SK-N-SH treated with all-trans-retinoic acid at 6 μM for 48 hours (cell line): ENCODE measurements around the gene GPD1.

ENCODE experiments used
- ATAC-seq: fragments of 200-7000 bp; cut with Tn5 transposase; 3 replicates; pipeline ENCODE4 v1.9.1; 2020; ENCODE audit warnings: mild to moderate bottlenecking, moderate library complexity
- ARNTL ChIP-seq: fragments of 450-650 bp; formaldehyde crosslinking; IDR thresholded peaks from 2 replicates; pipeline ENCODE4 v1.5.0; 2020; ENCODE audit warnings: low read depth, mild to moderate bottlenecking, moderate library complexity, borderline replicate concordance
- BACH2 ChIP-seq: fragments of 250-450 bp; sonication (Bioruptor Pico); IDR thresholded peaks from 2 replicates; pipeline ENCODE4 v1.9.0; 2021; ENCODE audit warnings: mild to moderate bottlenecking, borderline replicate concordance
- CREB5 ChIP-seq: fragments of 250-450 bp; sonication (Bioruptor Pico); IDR thresholded peaks from 2 replicates; pipeline ENCODE4 v1.5.1; 2020; ENCODE audit warnings: low read depth, mild to moderate bottlenecking, moderate library complexity
- CSDC2 ChIP-seq: fragments of 250-450 bp; sonication (Bioruptor Pico); IDR thresholded peaks from 2 replicates; pipeline ENCODE4 v1.5.0; 2020; ENCODE audit warnings: mild to moderate bottlenecking, moderate library complexity
- ESRRG ChIP-seq: fragments of 250-450 bp; sonication (Bioruptor Pico); IDR thresholded peaks from 2 replicates; pipeline ENCODE4 v1.6.1; 2021; ENCODE audit warnings: mild to moderate bottlenecking
- GLIS3 ChIP-seq: fragments of 250-450 bp; sonication (Bioruptor Pico); IDR thresholded peaks from 2 replicates; pipeline ENCODE4 v1.5.0; 2020; ENCODE audit warnings: mild to moderate bottlenecking, moderate library complexity
- ISL1 ChIP-seq: fragments of 250-450 bp; sonication (Bioruptor Pico); IDR thresholded peaks from 2 replicates; pipeline ENCODE4 v2.1.2; 2022; ENCODE audit warnings: mild to moderate bottlenecking, moderate library complexity
- OSR1 ChIP-seq: fragments of 250-450 bp; sonication (Bioruptor Pico); IDR thresholded peaks from 2 replicates; pipeline ENCODE4 v1.8.0; 2022; ENCODE audit warnings: moderate library complexity, mild to moderate bottlenecking, inconsistent platforms
- PATZ1 ChIP-seq: fragments of 250-450 bp; sonication (Bioruptor Pico); IDR thresholded peaks from 2 replicates; pipeline ENCODE4 v1.8.0; 2020; ENCODE audit warnings: mild to moderate bottlenecking, moderate library complexity, borderline replicate concordance
- POU6F1 ChIP-seq: fragments of 250-450 bp; sonication (Bioruptor Pico); IDR thresholded peaks from 2 replicates; pipeline ENCODE4 v1.8.0; 2021; ENCODE audit warnings: low read depth, mild to moderate bottlenecking, moderate library complexity, borderline replicate concordance
- PPARA ChIP-seq: fragments of 250-450 bp; sonication (Bioruptor Pico); IDR thresholded peaks from 2 replicates; pipeline ENCODE4 v1.5.0; 2020; ENCODE audit warnings: mild to moderate bottlenecking, borderline replicate concordance
- RARB ChIP-seq: fragments of 250-450 bp; sonication (Bioruptor Pico); IDR thresholded peaks from 2 replicates; pipeline ENCODE4 v1.8.0; 2021; ENCODE audit warnings: mild to moderate bottlenecking, moderate library complexity
- SNAI2 ChIP-seq: fragments of 250-450 bp; sonication (Bioruptor Pico); IDR thresholded peaks from 2 replicates; pipeline ENCODE4 v1.5.0; 2020; ENCODE audit warnings: mild to moderate bottlenecking, moderate library complexity
- TCF4 ChIP-seq: fragments of 250-450 bp; sonication (Bioruptor Pico); IDR thresholded peaks from 2 replicates; pipeline ENCODE4 v1.8.0; 2021; ENCODE audit warnings: mild to moderate bottlenecking, moderate library complexity, borderline replicate concordance
- TOX ChIP-seq: fragments of 250-450 bp; sonication (Bioruptor Pico); IDR thresholded peaks from 2 replicates; pipeline ENCODE4 v1.8.0; 2021; ENCODE audit warnings: mild to moderate bottlenecking, moderate library complexity, borderline replicate concordance
- ZC3H10 ChIP-seq: fragments of 250-450 bp; sonication (Bioruptor Pico); IDR thresholded peaks from 2 replicates; pipeline ENCODE4 v1.5.1; 2021; ENCODE audit warnings: mild to moderate bottlenecking, moderate library complexity
- ZFP30 ChIP-seq: fragments of 450-650 bp; formaldehyde crosslinking; IDR thresholded peaks from 2 replicates; pipeline ENCODE4 v1.5.0; 2022; ENCODE audit warnings: mild to moderate bottlenecking, moderate library complexity
- ZNF565 ChIP-seq: fragments of 450-650 bp; formaldehyde crosslinking; conservative IDR thresholded peaks from 2 replicates; pipeline ENCODE4 v1.5.0; 2020; ENCODE audit warnings: low read depth, mild to moderate bottlenecking, moderate library complexity
- ZNF70 ChIP-seq: fragments of 450-650 bp; formaldehyde crosslinking; IDR thresholded peaks from 2 replicates; pipeline ENCODE4 v1.5.0; 2020; ENCODE audit warnings: mild to moderate bottlenecking, moderate library complexity
- ZNF8 ChIP-seq: fragments of 450-650 bp; formaldehyde crosslinking; IDR thresholded peaks from 2 replicates; pipeline ENCODE4 v1.5.0; 2020; ENCODE audit warnings: mild to moderate bottlenecking, moderate library complexity
- TF ChIP-seq, protein P1 (sequence below): fragments of 250-450 bp; sonication (Bioruptor Pico); IDR thresholded peaks from 2 replicates; pipeline ENCODE4 v1.5.1; 2021; ENCODE audit warnings: mild to moderate bottlenecking, moderate library complexity
- TF ChIP-seq, protein P2 (sequence below): fragments of 250-450 bp; sonication (Bioruptor Pico); IDR thresholded peaks from 2 replicates; pipeline ENCODE4 v1.5.0; 2020; ENCODE audit warnings: mild to moderate bottlenecking, moderate library complexity

Gene GPD1

DNA sequence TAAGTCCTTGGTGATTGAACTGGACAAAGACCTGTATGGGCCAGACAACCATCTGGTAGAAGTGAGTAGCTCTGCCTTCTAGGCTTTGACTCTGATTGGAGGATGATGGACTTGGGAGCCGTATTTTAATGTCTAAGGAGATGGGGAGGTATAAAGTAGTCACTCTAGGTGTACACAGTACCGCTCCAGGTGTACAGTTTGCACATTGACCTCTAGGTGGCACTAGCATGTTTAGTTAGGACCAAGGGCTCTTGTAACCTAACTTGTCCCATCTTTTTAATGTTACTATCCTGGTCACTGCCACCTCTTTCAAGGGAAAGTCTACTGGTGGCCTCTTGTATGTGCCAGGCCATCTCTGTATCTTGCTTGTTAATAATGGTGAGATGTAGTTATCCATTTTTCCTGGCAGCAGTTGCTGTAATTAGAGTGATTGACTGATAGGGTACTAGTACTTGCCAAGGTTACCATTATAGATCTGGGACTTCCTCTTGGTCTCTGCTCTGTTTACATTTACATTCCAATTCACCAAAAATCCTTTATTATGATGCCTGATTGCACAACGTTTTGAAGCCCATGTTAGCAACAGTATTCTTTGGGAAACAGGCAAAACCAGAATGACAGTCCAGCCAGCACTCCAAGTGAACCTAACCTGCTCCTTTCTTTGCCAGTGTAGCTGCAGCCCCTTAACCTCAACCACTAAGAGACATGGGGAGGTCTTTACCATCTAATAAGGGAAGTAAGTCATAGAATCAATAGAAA, 15.1 kb upstream of the GPD1 start:
- no peak for TF ChIP-seq BACH2 (CRISPR knock-in tag)
- no peak for TF ChIP-seq ZFP30 (CRISPR knock-in tag)
- TF ChIP-seq, protein P1, sequence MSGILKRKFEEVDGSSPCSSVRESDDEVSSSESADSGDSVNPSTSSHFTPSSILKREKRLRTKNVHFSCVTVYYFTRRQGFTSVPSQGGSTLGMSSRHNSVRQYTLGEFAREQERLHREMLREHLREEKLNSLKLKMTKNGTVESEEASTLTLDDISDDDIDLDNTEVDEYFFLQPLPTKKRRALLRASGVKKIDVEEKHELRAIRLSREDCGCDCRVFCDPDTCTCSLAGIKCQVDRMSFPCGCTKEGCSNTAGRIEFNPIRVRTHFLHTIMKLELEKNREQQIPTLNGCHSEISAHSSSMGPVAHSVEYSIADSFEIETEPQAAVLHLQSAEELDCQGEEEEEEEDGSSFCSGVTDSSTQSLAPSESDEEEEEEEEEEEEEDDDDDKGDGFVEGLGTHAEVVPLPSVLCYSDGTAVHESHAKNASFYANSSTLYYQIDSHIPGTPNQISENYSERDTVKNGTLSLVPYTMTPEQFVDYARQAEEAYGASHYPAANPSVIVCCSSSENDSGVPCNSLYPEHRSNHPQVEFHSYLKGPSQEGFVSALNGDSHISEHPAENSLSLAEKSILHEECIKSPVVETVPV (CRISPR knock-in tag) = no peak
- TF ChIP-seq ZNF8 (CRISPR knock-in tag) = no peak
- TF ChIP-seq SNAI2 (CRISPR knock-in tag) = no peak
- no peak for TF ChIP-seq ZNF565 (CRISPR knock-in tag)
- TF ChIP-seq POU6F1 (CRISPR knock-in tag) = no peak
- no peak for TF ChIP-seq TCF4 (CRISPR knock-in tag)
- TF ChIP-seq ZNF70 (CRISPR knock-in tag) = no peak
- no peak for TF ChIP-seq PPARA (CRISPR knock-in tag)
- TF ChIP-seq PATZ1 (CRISPR knock-in tag) = no peak
- TF ChIP-seq ARNTL = no peak
- TF ChIP-seq GLIS3 (CRISPR knock-in tag) = no peak
- TF ChIP-seq OSR1 (CRISPR knock-in tag) = no peak
- no peak for TF ChIP-seq CREB5 (CRISPR knock-in tag)
- TF ChIP-seq ZC3H10 (CRISPR knock-in tag) = no peak
- TF ChIP-seq, protein P2, sequence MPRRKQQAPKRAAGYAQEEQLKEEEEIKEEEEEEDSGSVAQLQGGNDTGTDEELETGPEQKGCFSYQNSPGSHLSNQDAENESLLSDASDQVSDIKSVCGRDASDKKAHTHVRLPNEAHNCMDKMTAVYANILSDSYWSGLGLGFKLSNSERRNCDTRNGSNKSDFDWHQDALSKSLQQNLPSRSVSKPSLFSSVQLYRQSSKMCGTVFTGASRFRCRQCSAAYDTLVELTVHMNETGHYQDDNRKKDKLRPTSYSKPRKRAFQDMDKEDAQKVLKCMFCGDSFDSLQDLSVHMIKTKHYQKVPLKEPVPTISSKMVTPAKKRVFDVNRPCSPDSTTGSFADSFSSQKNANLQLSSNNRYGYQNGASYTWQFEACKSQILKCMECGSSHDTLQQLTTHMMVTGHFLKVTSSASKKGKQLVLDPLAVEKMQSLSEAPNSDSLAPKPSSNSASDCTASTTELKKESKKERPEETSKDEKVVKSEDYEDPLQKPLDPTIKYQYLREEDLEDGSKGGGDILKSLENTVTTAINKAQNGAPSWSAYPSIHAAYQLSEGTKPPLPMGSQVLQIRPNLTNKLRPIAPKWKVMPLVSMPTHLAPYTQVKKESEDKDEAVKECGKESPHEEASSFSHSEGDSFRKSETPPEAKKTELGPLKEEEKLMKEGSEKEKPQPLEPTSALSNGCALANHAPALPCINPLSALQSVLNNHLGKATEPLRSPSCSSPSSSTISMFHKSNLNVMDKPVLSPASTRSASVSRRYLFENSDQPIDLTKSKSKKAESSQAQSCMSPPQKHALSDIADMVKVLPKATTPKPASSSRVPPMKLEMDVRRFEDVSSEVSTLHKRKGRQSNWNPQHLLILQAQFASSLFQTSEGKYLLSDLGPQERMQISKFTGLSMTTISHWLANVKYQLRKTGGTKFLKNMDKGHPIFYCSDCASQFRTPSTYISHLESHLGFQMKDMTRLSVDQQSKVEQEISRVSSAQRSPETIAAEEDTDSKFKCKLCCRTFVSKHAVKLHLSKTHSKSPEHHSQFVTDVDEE (CRISPR knock-in tag) = no peak
- no peak for TF ChIP-seq ESRRG
- peak; percentile 21; the same call in 2 of the 3 replicates for ATAC-seq

DNA sequence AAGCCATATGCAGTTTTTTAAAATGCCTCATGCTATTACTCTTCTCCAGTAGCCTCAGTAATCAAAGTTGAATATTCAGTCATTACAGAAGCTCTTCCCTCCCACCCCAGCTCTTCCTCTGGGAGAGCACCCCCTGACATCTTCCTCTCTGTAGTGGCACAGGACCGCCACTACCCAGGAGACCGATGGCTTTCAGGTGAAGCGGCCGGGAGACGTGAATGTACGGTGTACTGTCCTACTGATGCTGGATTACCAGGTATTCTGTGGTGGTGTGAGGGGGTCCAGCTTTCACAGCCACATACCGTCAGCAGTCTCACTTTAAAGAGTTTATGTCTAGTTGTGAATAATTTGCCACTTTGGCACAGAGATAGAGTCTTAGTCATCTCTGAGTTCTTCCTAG, 14.1 kb upstream of the GPD1 start:
- ATAC-seq = no peak
- TF ChIP-seq RARB = no peak
- TF ChIP-seq OSR1 (CRISPR knock-in tag) = no peak
- no peak for TF ChIP-seq CSDC2 (CRISPR knock-in tag)
- no peak for TF ChIP-seq GLIS3 (CRISPR knock-in tag)
- TF ChIP-seq ZNF565 (CRISPR knock-in tag) = no peak
- no peak for TF ChIP-seq ZNF8 (CRISPR knock-in tag)
- TF ChIP-seq ZNF70 (CRISPR knock-in tag) = no peak
- no peak for TF ChIP-seq BACH2 (CRISPR knock-in tag)
- no peak for TF ChIP-seq ZC3H10 (CRISPR knock-in tag)
- TF ChIP-seq, protein P2 (CRISPR knock-in tag) = no peak
- TF ChIP-seq POU6F1 (CRISPR knock-in tag) = no peak
- TF ChIP-seq ESRRG = no peak
- TF ChIP-seq PPARA (CRISPR knock-in tag) = no peak
- no peak for TF ChIP-seq ISL1
- TF ChIP-seq PATZ1 (CRISPR knock-in tag) = no peak
- TF ChIP-seq TOX (CRISPR knock-in tag) = no peak
